Fibroblast of mammary gland (primary cell): Measurements from ENCODE around the gene GTF3C1.

ENCODE experiments used
- DNase-seq: peaks from one replicate; pipeline ENCODE4 v3.0.0-alpha.2; 2010; ENCODE audit warnings: low read depth
- H3K4me3 ChIP-seq: 2 replicates; pipeline ENCODE4 v1.5.1; 2011; ENCODE audit warnings: low read depth, mild to moderate bottlenecking, low read length, moderate library complexity; ENCODE audit not compliant: control insufficient read depth
- CTCF ChIP-seq: conservative IDR thresholded peaks from 2 replicates; pipeline ENCODE4 v1.5.1; 2011; ENCODE audit warnings: low read depth, low read length, inconsistent platforms; ENCODE audit not compliant: control insufficient read depth, insufficient read depth

GTF3C1 gene

GRCh38 chr16:27462846-27463682 is 86.6 kb downstream of the GTF3C1 start:
- H3K4me3 ChIP-seq = no peak overlapping the region
- DNase-seq = no peak
- no peak for TF ChIP-seq CTCF

GRCh38 chr16:27462200-27462845 is 87.4 kb downstream of the GTF3C1 start:
- no peak for TF ChIP-seq CTCF
- no peak overlapping the region for H3K4me3 ChIP-seq
- no peak for DNase-seq

- H3K4me3 ChIP-seq = no peak overlapping the region
- peak; percentile 25 for DNase-seq
- no peak for TF ChIP-seq CTCF
Observed at GRCh38 chr16:27461483-27462171, 88.1 kb downstream of the GTF3C1 start.

- DNase-seq = peak; percentile 33
- TF ChIP-seq CTCF = no peak
- H3K4me3 ChIP-seq = no peak overlapping the region
Observed at GRCh38 chr16:27460663-27461482, 88.8 kb downstream of the GTF3C1 start.

DNA sequence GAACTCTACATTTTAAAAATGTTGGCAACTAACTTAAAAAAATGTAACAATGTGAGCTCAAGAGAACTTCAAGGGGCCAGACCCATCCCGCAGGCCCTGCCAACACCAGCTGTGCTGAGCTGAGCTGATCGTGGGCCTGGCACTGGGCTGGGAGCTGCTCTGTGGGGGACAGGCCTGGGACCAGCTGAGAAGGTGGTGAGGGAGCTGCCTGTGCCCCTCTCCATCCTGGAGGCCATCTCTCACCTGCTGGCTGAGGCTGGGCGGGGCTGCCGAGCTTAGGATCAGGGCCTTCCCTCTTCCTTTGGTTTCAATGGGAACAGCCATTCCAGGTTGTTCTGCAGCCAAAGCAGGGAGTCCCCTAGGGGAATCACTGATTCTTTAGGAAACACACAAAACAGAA is 89.5 kb downstream of the GTF3C1 start:
- no peak for TF ChIP-seq CTCF
- H3K4me3 ChIP-seq = no peak overlapping the region
- DNase-seq = no peak
